Hepatocyte (in vitro differentiated cells): ENCODE data around the gene LMO2.

Experiments used
- CTCF ChIP-seq: fragments of 200-600 bp; sonication (generic); IDR thresholded peaks from 2 replicates; pipeline ENCODE4 v1.5.1; 2016; ENCODE audit warnings: antibody characterized with exemption, mild to moderate bottlenecking; ENCODE audit not compliant: poor library complexity
- EZH2 ChIP-seq: fragments of 200-600 bp; sonication (generic); IDR thresholded peaks from 2 replicates; pipeline ENCODE4 v1.6.1; 2016; ENCODE audit warnings: antibody characterized with exemption, mild to moderate bottlenecking, borderline replicate concordance
- EZH2phosphoT487 ChIP-seq: fragments of 200-600 bp; sonication (generic); IDR thresholded peaks from one replicate; pipeline ENCODE4 v1.6.1; 2018; ENCODE audit warnings: antibody characterized with exemption, mild to moderate bottlenecking, low read depth, moderate library complexity; ENCODE audit not compliant: unreplicated experiment, severe bottlenecking

- no peak for TF ChIP-seq CTCF
- TF ChIP-seq EZH2 = no peak
- no peak for TF ChIP-seq EZH2phosphoT487
Measured at GRCh38 chr11:33889296-33889695, 2.6 kb downstream of the LMO2 start.
